ENCODE results near the gene ADK.
A peak's percentile ranks its signal among the peaks of the same experiment; 100 is the strongest.
"Not testable (repeated sequence)": the region's sequence is repeated elsewhere in the genome, so short reads cannot be mapped to it uniquely, and the experiment has no call there.

ADK gene

DNA sequence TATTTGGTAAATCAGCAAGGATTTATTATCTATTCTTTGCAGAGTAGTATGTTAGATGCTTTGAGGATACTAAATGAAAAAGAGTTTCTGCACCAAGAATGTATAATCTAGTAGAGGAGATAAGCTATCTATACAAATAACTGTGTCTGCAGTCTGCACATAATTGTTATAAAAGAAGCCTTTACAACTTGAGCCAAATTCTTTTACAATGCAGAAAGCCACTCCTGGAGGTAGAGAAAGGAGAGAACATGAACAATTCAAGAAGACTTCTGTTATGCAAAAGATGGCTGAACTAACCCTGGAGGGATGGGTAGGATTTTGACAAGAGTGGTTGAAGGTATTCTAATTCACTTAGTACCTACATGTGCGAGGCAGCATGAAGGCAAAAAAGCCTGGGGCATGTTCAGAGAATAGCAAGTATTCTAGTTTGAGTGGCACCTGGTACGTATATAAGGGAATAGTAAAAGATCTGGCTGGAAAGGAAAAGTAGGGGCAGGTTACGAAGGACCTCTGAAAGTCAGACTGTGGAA is 424.2 kb downstream of the ADK start:
- no peak for DNase-seq

DNA sequence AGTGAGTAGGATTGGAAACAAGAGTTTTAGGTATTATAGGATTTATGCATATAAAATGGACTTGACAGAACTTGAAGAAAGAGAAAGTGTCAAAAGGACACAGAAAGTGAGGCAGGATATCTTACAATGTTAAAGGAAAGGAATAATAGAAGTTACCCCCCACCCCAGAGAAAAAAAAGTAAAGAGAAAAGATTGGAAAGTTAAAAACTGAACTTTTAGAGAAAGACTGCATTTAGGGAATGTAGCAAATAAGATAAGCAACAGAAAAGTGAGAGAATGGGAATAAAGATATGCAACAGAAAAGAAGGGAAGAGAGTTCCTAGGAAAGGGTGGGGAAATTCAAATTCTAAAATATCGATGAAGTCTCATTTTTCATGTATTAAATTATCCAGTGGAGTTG is 424.9 kb downstream of the ADK start:
- no peak for DNase-seq

DNA sequence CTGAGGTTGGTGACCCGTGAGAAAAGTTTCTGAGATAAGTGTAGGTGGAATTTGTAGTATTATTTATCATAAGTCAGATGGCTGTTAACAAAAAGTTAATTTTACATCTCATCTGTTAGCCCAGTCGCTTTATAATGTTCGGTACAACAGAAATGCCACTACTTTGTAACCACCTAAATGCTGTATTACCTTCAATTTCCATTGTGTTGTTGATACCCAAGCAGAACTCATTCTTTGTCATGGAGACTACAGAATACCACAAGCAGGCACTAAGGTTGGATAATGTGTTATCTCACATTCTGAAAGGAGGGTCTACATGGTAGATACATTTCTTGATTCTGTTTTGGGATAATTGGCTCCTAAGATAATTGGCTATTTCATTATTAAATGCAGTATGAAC is 425.6 kb downstream of the ADK start:
- DNase-seq = no peak

DNA sequence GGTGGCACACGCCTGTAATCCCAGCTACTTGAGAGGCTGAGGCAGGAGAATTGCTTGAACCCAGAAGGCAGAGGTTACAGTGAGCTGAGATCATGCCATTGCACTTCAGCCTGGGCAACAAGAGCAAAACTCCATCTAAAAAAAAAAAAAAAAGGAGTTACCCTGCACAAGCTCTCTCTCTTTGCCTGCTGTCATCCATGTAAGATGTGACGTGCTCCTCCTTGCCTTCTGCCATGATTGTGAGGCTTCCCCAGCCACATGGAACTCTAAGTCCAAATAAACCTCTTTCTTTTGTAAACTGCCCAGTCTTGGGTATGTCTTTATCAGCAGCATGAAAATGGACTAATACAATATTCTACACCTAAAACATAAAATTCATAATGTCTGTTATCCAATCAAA is 429.4 kb downstream of the ADK start:
- not testable (repeated sequence) for DNase-seq

DNA sequence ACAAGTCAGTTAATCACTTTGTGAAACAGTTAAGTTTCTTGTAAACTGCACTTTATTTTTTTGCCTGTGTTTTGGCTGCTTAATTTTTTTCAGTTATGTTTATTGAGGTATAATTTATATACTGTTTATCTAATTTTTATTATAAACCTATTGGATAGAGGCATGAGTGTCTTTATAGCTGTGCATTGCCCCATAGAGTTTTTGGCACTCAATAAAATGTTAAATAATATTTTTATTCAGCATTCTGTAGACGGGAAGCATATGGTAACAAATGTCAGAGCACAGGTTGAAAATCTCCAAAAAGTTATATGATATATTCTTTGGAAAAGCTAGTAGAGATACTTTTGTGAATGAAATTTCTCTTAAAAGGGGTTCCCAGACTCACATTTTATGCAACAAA is 431.5 kb downstream of the ADK start:
- no peak for DNase-seq

DNA sequence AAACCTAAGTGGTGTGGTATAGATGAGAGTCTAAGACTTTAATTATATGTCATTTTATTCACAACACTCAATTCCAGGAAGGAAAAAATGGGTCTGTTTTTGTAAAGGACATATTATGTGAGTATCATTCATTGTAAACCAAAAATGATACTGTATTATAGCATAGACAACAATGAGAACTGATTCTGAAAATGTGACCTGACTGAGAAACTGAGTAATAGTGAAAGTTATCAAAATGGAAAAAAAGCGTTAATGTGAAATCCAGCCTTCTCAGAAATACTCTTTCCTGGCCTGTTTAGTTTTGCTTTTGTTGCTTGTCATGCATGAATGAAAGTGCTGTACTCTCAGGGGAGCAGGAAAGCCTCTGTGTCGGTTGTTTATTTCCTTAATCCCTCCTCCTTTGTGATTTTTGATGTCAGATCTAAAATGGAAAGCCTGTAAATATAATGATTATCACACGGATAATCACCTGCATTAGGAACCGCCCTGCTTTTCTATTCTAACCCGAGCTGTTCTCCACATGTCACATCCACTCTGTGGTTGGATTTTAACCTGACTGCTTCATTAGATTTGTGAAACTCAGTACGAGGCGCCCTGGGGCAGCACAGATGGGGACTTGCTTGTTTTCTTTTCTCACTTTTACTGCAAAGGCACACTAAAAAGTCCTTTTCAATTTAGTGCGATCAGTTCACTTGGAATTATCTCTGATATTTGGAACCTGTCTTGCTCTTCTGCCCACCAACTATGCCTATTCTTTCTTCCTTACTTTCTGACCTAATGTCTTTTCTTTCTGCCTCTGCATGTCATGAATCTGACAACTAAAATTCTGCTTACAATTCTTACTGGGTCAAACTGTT is 434.4 kb downstream of the ADK start:
- peak in 1 of 2 experiments; percentile 24 for DNase-seq

DNA sequence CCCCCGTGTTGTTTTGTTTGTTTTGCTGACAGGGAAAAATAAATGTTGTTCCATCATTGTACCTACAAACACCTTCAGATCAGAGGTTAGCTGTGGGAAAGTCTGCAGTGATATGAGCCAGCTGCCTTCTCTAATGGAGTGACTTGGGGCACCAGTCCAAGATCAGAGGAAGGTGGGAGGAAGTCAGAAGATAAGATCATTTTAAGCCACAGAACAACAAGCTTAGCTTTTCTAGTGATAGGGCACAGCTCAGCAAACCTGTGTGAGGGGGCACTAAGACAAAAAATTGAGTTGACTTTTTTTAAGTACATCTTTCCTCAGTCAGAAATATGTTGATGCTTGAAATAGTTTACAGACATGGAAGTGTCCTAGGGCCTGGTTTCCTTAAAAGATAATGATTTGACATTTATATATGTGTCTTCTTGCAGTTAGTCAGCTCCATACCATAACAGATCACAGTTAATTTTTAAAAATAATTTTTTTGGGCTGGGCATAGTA is 435.1 kb downstream of the ADK start:
- no peak for DNase-seq

DNA sequence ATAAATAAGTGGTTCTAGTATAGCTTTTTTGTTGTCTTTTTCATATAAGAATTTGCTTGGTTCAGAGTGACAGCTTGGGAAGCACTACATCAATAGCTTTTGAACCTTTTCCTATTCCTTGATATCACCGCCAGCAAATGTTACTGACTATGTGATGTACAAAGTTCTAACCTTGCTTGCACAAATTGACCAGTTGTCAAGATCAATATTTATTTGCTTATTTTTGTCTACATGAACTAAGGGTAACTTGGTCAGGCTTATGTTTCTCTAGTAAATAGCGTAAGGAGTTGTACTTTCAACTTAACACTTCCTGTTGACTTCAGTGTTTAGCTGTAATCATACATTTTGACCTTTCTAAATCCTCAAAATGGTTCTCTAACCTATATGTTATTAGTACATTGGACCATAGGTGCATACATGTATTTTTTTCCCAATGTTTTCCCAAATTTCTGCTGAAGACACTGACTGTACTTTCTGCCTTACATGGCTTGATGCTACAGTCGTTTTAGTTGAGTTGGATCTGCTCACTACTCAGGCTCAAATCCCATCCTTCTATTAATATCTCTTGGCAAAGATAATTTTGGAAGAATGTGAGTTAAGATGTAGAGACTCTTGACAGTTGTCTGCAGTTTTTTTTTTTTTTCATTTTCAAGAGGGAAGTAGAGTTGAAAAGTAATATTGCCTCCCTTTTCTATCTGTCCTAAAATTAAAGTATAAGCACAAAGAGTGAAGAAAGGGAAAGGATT is 436.3 kb downstream of the ADK start:
- no peak for DNase-seq

DNA sequence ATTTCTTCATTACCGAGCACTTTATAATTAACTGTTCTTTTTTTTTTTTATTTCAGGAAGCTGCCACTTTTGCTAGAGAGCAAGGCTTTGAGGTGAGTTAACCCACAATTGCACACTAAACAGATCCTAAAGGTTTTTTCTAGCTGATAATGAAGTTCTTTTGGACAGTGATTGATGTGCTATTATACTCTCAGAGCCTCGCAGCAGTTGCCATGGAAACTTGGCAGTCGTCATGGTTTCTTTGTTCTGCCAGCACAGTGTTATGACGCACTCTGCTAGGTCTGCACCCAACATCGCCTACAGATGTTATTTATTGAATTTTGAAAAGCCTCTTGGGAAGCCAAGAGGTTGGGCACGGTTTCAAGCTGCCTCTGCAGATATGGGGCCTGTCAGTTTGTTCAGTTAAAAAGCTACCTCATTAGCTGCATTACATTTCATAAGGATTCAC is 438.2 kb downstream of the ADK start:
- peak; percentile 69 to 74 for DNase-seq

DNA sequence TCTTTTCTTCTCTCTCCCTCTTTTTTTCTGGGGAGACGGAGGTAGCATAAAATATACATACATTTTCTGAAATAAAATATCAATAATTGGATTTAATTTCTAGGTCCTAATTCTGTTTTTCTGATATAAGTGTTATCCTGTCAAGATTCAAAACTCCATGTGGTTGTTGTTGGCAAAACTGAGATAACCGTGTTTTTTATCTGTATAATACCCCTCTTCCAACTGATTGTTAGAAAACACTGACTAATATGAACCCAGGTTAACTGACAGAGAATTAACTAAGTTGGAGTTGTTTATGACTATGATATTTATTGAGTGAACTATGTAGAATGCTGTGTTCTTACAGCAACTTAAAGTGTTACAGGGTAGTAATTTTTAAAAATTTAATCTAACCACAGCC is 438.8 kb downstream of the ADK start:
- no peak for DNase-seq

DNA sequence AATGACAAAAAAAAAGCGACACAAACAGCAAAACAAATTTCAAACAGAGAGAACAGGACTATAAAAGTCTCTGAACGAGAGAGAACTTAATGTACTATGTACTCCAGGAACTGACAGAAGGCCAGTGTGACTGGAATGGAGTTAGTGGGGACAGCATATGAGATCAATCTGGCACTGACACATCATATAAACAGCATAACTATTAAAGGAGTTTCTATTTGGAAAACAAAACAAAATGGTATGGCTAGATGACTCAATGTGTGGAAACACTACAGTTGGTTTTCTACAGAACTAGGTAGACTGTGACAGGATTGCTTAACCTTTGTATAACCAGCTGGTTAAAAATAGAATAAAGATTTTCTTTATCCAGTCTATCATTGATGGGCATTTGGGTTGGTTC is 442.4 kb downstream of the ADK start:
- no peak for DNase-seq

DNA sequence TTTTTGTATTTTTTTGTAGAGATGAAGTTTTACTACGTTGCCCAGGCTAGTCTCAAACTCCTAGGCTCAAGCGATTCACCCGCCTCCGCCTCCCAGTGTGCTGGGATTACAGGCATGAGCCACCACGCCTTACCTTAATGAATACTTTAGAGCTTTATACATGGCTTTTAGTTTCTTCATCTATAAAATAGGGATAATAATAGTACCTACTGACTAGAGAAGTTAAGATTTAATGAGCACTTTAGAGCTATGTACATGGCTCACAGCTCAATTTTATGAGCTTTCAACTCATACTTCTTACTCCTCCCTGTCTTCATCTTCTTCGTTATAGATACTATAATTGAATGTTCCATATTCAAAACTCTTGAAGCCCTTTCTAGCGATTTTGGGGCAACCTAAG is 445.7 kb downstream of the ADK start:
- DNase-seq = no peak

DNA sequence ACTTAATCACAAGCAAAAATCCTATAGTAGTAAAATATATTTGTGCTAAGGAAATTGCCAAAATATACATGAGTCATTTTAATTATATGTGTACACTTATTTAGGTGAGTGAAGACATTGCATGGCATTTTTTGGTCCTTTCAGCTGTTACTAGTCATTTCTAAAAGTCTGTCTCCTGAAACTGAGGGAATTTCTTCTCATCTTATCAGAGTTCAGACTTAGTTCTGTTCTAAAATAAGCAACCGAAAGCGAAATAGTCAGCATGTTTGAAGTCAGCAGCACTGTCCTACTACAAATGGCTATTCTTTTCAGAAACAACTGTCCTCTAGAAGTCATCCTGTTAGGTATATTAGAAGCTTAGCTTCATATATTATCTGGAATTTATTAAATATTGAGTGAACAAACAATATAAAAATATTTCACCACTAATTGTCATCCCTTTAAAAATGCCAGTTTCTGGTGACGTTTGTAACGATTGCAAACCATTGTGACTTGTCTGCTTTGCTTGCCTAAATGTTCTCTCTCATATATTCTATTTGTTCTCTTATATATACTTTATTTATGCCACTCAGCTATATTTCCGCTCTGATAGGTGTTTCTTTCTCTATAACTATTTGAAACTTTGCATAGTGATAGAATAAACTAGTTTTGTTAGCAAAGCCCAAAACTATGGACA is 448.0 kb downstream of the ADK start:
- DNase-seq = no peak

DNA sequence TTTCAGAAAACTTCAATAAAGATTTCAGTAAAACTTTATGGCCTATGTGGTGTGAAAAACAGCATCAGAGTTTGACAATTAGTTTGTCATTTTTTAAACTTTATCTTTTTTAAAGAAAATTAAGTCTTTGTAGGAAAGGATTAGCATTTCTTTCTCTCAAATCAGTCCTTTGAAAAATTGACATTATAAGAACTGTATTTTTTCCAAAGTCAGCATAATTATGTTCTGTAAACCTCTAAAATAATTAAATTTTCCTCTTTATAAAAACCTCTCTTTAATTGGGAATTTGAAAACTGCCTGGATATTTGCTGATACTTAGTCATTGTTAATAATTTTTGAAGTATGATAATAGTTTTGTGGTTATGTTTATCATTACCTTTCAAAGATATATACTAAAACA is 448.7 kb downstream of the ADK start:
- DNase-seq = no peak

DNA sequence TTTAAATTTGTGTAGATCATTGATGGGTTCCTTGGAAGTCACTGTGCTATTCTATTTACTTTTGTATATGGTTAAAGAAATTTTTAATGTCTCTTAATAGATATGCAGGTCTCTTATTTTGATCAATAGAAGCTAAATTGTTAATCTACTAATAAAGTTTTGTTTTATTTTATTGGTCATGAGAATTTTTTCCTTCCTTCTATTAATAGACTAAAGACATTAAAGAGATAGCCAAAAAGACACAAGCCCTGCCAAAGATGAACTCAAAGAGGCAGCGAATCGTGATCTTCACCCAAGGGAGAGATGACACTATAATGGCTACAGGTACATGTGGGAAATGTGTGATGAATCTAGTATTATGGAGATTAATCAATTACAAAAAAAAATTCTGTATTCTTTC is 449.1 kb downstream of the ADK start:
- DNase-seq = no peak

DNA sequence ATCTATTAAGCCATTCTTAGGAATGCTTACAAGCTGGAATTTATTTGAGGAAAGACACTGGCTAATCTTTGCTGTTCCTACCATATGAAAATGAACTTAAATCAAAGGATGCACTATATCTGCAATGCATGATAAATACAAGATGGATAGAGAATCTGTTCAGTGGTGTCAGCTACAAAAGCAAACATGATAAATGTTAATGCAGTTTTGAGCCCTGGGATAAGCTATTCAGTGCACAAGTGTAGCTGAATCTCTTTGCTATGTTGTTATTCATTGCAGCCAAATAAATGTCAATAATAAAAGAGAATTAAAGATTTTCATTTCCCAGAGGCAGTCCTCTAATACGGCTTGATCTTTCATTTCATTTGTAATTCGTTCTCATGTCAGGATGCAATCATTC is 451.6 kb downstream of the ADK start:
- no peak for DNase-seq

DNA sequence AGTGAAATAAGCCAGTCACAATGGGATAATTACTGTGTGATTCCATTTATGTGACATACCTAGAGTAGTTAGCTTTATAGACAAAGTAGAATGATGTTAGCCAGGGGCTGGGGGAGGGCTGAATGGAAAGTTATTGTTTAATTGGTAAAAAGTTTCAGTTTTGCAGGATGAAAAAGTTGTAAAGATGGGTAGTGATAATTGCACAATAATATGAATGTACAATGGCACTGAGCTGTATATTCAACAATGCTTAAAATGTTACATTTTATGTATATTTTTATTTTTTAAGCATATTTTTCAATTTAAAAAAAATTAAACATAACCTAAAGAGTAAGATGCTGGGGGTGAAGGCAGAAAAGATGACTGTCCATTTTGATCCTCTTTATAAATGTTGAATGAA is 459.3 kb downstream of the ADK start:
- DNase-seq = no peak

DNA sequence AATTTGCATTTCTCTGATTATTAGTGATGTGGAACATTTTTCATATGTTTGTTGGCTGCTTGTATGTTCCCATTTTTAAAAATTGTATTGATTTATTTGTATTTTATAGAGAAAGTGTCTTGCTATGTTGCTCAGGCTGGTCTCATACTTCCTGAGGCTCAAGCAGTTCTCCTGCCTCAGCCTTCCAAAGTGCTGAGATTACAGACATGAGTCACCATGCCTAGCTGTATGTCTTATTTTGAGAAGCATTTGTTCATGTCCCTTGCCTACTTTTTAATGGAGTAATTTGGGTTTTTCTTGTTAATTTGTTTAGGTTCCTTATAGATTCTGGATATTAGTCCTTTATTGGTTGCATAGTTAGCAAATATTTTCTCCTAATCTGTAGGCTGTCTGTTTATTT is 461.2 kb downstream of the ADK start:
- no peak for DNase-seq

DNA sequence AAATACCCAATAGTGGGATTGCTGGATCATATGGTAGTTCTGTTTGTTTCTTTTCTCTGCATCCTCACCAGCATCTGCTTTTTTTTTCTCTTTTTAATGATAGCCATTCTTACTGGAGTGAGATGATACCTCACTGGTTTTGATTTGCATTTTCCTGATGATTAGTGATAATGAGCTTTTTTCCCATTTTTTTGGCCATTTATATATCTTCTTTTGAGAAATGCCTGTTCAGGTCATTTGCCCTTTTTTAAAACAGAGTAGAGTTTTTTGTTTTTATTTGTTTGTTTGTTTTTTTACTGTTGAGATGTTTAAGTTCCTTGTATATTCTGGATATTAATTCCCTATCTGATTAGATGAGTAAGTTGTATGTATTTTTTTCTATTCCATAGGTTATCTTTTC is 469.6 kb downstream of the ADK start:
- no peak for DNase-seq

DNA sequence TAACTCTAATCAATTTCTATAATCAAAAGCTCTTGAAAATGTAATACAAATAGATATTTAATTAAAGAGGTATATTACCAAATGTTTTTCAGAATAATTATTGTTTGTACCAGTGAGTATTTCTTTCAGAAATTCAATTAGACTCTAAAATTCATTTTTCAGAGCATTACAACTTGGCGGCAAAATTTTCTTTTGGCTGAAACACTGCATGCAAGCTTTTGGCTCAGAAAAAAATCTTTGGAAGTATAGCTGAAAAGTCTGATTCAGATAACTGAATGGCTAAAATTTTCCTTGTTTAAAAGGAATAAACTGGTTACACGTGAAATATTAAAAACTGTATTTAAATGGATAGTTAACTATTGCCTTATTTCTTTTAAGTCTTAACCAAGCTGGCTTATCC is 472.8 kb downstream of the ADK start:
- DNase-seq = no peak

DNA sequence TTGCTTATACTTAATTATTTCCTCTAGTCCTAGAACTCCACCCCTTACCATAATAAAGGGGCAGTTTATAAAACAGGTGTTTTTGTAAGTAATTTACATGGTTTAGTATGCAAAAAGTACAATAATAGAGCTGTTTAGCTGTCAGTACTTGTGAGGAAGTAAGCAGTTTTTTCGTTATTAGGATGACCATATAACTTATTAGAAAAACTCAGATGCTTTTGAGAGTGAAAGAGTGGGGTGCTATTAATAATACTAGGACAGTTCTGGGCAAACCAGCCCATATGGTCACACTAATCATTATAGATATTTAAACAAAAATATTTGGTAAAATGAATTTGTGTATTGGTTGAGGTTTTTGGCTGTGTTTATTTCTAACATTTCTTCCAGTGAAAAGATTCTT is 473.5 kb downstream of the ADK start:
- DNase-seq = no peak

DNA sequence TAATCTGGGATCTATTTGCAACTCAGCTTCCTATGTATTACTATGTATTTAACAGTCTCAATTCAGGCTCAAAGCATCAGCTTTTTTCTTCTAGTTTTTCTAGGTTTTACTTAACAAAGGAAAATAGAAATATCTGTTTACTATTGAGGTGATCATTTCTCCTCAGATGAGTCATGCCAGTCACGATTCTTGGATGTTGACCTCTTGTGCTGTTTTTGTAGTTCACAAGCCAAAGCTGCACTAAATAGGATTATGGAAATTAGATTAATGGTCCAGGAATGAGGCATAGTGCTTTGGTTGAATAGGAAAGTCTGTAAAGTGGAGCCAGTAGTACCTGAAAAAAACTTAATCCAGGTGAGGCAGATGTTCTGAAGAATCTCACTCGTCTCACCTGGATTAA is 477.1 kb downstream of the ADK start:
- DNase-seq = no peak

DNA sequence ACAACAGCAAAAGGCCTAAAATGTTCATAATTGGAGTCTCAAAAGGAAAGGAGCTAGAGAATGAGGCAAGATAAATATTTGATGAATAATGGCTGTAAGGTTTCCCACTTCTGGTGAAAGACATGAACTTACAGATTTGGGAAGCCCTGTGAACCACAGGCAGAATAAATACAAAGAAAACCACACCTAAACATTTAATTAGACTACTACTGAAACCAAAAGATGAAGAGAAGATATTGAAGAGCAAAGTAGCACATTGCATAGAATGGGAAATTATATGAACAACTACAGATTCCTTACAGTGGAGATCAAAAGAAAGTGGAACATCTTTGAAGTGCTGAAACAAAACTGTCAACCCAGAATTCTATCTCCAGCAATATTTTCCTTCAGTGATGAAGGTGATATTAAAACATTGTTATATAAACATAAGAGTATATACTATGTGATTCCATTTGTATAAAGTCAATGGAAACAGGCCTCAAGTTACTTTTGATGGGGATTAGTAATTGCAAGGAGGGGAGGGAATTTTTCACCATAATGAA is 484.0 kb downstream of the ADK start:
- DNase-seq = no peak

Measured in NCI-H187 (cell line).